ENCODE measurements around the gene OR1B1.

Gene OR1B1

GRCh38 chr9:122661416-122661815, 4.0 kb upstream of the OR1B1 start, which contains the start of gene OR1L1:
Gene OR1L1, plus strand, starts transcription at chr9:122661716. Its CDS starts 0 bp downstream, at chr9:122661716.
- H3K4me3 ChIP-seq (ENCODE audit: low read depth, low read length), result no peak within 1 kb of the TSS
- H2BK120ac ChIP-seq (ENCODE audit: insufficient read depth, low read length, poor library complexity), result no peak within 1 kb of the TSS
- WGBS (ENCODE audit: extremely low coverage, insufficient coverage, insufficient read length), result no CpG with 5 or more reads among the region's 2 CpGs
- H2BK5ac ChIP-seq (ENCODE audit: low read depth, low read length, poor library complexity), result no peak within 1 kb of the TSS
- H3K4ac ChIP-seq (ENCODE audit: low read depth, low read length), result no peak within 1 kb of the TSS
- no peak within 1 kb of the TSS for H4K91ac ChIP-seq (ENCODE audit: low read depth, low read length)
- no peak within 1 kb of the TSS for H3K9ac ChIP-seq (ENCODE audit: low read length)
- no peak within 1 kb of the TSS for H2BK12ac ChIP-seq (ENCODE audit: low read length)
- H2AK5ac ChIP-seq (ENCODE audit: low read length), result no peak within 1 kb of the TSS
- H2AFZ ChIP-seq (ENCODE audit: insufficient read depth, low read length, poor library complexity), result no peak within 1 kb of the TSS
- H3K36me3 ChIP-seq (ENCODE audit: control insufficient read depth in 1 of 2, insufficient read depth in 2 of 2, low read length in 2 of 2), result no peaks in the 10 kb centered on the region
- H3K4me1 ChIP-seq (ENCODE audit: control insufficient read depth in 1 of 2, insufficient read depth in 2 of 2, low read length in 2 of 2), result no peaks in the 10 kb centered on the region
- no peak within 1 kb of the TSS for H3K18ac ChIP-seq (ENCODE audit: low read length)
- H3K4me2 ChIP-seq (ENCODE audit: low read length), result no peak within 1 kb of the TSS
- no peaks in the 10 kb centered on the region for H3K27me3 ChIP-seq (ENCODE audit: insufficient read depth, low read length)
- H3K9me3 ChIP-seq (ENCODE audit: insufficient read depth, low read depth, low read length), result peaks cover 16% of the 10 kb centered on the region
- H3K79me2 ChIP-seq (ENCODE audit: control insufficient read depth, insufficient read depth, low read length, poor library complexity), result no peaks in the 10 kb centered on the region
- no peak within 1 kb of the TSS for H3K23ac ChIP-seq (ENCODE audit: low read length)
- no peak within 1 kb of the TSS for H3K27ac ChIP-seq (ENCODE audit: low read depth, low read length)
- no peak within 1 kb of the TSS for H3K14ac ChIP-seq (ENCODE audit: low read length)
- no peak for DNase-seq
- H4K12ac ChIP-seq (ENCODE audit: low read depth, low read length), result no peak within 1 kb of the TSS
- no peaks in the 10 kb centered on the region for H3K79me1 ChIP-seq (ENCODE audit: low read length)
- H4K8ac ChIP-seq (ENCODE audit: low read depth, low read length), result no peak within 1 kb of the TSS

GRCh38 chr9:122656378-122656777, 1.0 kb downstream of the OR1B1 start:
- no peaks in the 10 kb centered on the region for H3K36me3 ChIP-seq (ENCODE audit: control insufficient read depth in 1 of 2, insufficient read depth in 2 of 2, low read length in 2 of 2)
- H3K4me1 ChIP-seq (ENCODE audit: control insufficient read depth in 1 of 2, insufficient read depth in 2 of 2, low read length in 2 of 2), result no peaks in the 10 kb centered on the region
- H4K91ac ChIP-seq (ENCODE audit: low read depth, low read length), result no peak overlapping the region
- no peak overlapping the region for H3K4me3 ChIP-seq (ENCODE audit: low read depth, low read length)
- no peak overlapping the region for H3K27ac ChIP-seq (ENCODE audit: low read depth, low read length)
- H3K18ac ChIP-seq (ENCODE audit: low read length), result no peak overlapping the region
- H3K4me2 ChIP-seq (ENCODE audit: low read length), result no peak overlapping the region
- H3K14ac ChIP-seq (ENCODE audit: low read length), result no peak overlapping the region
- no peak overlapping the region for H2AK5ac ChIP-seq (ENCODE audit: low read length)
- H2BK120ac ChIP-seq (ENCODE audit: insufficient read depth, low read length, poor library complexity), result no peak overlapping the region
- no peak overlapping the region for H3K9ac ChIP-seq (ENCODE audit: low read length)
- H3K79me1 ChIP-seq (ENCODE audit: low read length), result no peaks in the 10 kb centered on the region
- H2BK5ac ChIP-seq (ENCODE audit: low read depth, low read length, poor library complexity), result no peak overlapping the region
- H2BK12ac ChIP-seq (ENCODE audit: low read length), result no peak overlapping the region
- no peak overlapping the region for H3K23ac ChIP-seq (ENCODE audit: low read length)
- DNase-seq, result no peak
- H3K4ac ChIP-seq (ENCODE audit: low read depth, low read length), result no peak overlapping the region
- H3K27me3 ChIP-seq (ENCODE audit: insufficient read depth, low read length), result no peaks in the 10 kb centered on the region
- H3K9me3 ChIP-seq (ENCODE audit: insufficient read depth, low read depth, low read length), result peaks cover 2% of the 10 kb centered on the region
- H2AFZ ChIP-seq (ENCODE audit: insufficient read depth, low read length, poor library complexity), result no peak overlapping the region
- no peak overlapping the region for H4K8ac ChIP-seq (ENCODE audit: low read depth, low read length)
- no peak overlapping the region for H4K12ac ChIP-seq (ENCODE audit: low read depth, low read length)
- WGBS (ENCODE audit: extremely low coverage, insufficient coverage, insufficient read length), result no CpG with 5 or more reads among the region's 1 CpG
- H3K79me2 ChIP-seq (ENCODE audit: control insufficient read depth, insufficient read depth, low read length, poor library complexity), result no peaks in the 10 kb centered on the region

- no peak overlapping the region for H4K91ac ChIP-seq (ENCODE audit: low read depth, low read length)
- H3K4me1 ChIP-seq (ENCODE audit: control insufficient read depth in 1 of 2, insufficient read depth in 2 of 2, low read length in 2 of 2), result no peaks in the 10 kb centered on the region
- H2BK12ac ChIP-seq (ENCODE audit: low read length), result no peak overlapping the region
- no peak overlapping the region for H2AFZ ChIP-seq (ENCODE audit: insufficient read depth, low read length, poor library complexity)
- H3K9ac ChIP-seq (ENCODE audit: low read length), result no peak overlapping the region
- H3K79me1 ChIP-seq (ENCODE audit: low read length), result no peaks in the 10 kb centered on the region
- H2BK5ac ChIP-seq (ENCODE audit: low read depth, low read length, poor library complexity), result no peak overlapping the region
- no peak overlapping the region for H4K8ac ChIP-seq (ENCODE audit: low read depth, low read length)
- H2BK120ac ChIP-seq (ENCODE audit: insufficient read depth, low read length, poor library complexity), result no peak overlapping the region
- peaks cover 17% of the 10 kb centered on the region for H3K9me3 ChIP-seq (ENCODE audit: insufficient read depth, low read depth, low read length)
- H3K18ac ChIP-seq (ENCODE audit: low read length), result no peak overlapping the region
- peak in 1 of 2 donors; percentile 9 for DNase-seq
- no peak overlapping the region for H3K14ac ChIP-seq (ENCODE audit: low read length)
- no CpG with 5 or more reads among the region's 2 CpGs for WGBS (ENCODE audit: extremely low coverage, insufficient coverage, insufficient read length)
- H2AK5ac ChIP-seq (ENCODE audit: low read length), result no peak overlapping the region
- H3K23ac ChIP-seq (ENCODE audit: low read length), result no peak overlapping the region
- H4K12ac ChIP-seq (ENCODE audit: low read depth, low read length), result no peak overlapping the region
- no peaks in the 10 kb centered on the region for H3K27me3 ChIP-seq (ENCODE audit: insufficient read depth, low read length)
- peak overlapping the region; percentile 50 for H3K4me3 ChIP-seq (ENCODE audit: low read depth, low read length)
- no peak overlapping the region for H3K27ac ChIP-seq (ENCODE audit: low read depth, low read length)
- H3K36me3 ChIP-seq (ENCODE audit: control insufficient read depth in 1 of 2, insufficient read depth in 2 of 2, low read length in 2 of 2), result no peaks in the 10 kb centered on the region
- H3K4ac ChIP-seq (ENCODE audit: low read depth, low read length), result no peak overlapping the region
- no peaks in the 10 kb centered on the region for H3K79me2 ChIP-seq (ENCODE audit: control insufficient read depth, insufficient read depth, low read length, poor library complexity)
- no peak overlapping the region for H3K4me2 ChIP-seq (ENCODE audit: low read length)
Observed at GRCh38 chr9:122642226-122642625, 15.2 kb downstream of the OR1B1 start.

- H2BK5ac ChIP-seq (ENCODE audit: low read depth, low read length, poor library complexity), result no peak overlapping the region
- no peak overlapping the region for H2AFZ ChIP-seq (ENCODE audit: insufficient read depth, low read length, poor library complexity)
- H2BK12ac ChIP-seq (ENCODE audit: low read length), result no peak overlapping the region
- H3K79me1 ChIP-seq (ENCODE audit: low read length), result no peaks in the 10 kb centered on the region
- no peak overlapping the region for H3K27ac ChIP-seq (ENCODE audit: low read depth, low read length)
- H2BK120ac ChIP-seq (ENCODE audit: insufficient read depth, low read length, poor library complexity), result no peak overlapping the region
- H3K27me3 ChIP-seq (ENCODE audit: insufficient read depth, low read length), result no peaks in the 10 kb centered on the region
- H3K4me2 ChIP-seq (ENCODE audit: low read length), result no peak overlapping the region
- no peak overlapping the region for H4K8ac ChIP-seq (ENCODE audit: low read depth, low read length)
- no peak for DNase-seq
- H3K4me1 ChIP-seq (ENCODE audit: control insufficient read depth in 1 of 2, insufficient read depth in 2 of 2, low read length in 2 of 2), result no peaks in the 10 kb centered on the region
- no peaks in the 10 kb centered on the region for H3K79me2 ChIP-seq (ENCODE audit: control insufficient read depth, insufficient read depth, low read length, poor library complexity)
- H3K4me3 ChIP-seq (ENCODE audit: low read depth, low read length), result no peak overlapping the region
- H3K4ac ChIP-seq (ENCODE audit: low read depth, low read length), result no peak overlapping the region
- no CpG with 5 or more reads among the region's 7 CpGs for WGBS (ENCODE audit: extremely low coverage, insufficient coverage, insufficient read length)
- no peaks in the 10 kb centered on the region for H3K36me3 ChIP-seq (ENCODE audit: control insufficient read depth in 1 of 2, insufficient read depth in 2 of 2, low read length in 2 of 2)
- H3K18ac ChIP-seq (ENCODE audit: low read length), result no peak overlapping the region
- no peak overlapping the region for H2AK5ac ChIP-seq (ENCODE audit: low read length)
- H4K12ac ChIP-seq (ENCODE audit: low read depth, low read length), result no peak overlapping the region
- no peak overlapping the region for H4K91ac ChIP-seq (ENCODE audit: low read depth, low read length)
- no peak overlapping the region for H3K9ac ChIP-seq (ENCODE audit: low read length)
- H3K23ac ChIP-seq (ENCODE audit: low read length), result no peak overlapping the region
- H3K9me3 ChIP-seq (ENCODE audit: insufficient read depth, low read depth, low read length), result peaks cover 6% of the 10 kb centered on the region
- H3K14ac ChIP-seq (ENCODE audit: low read length), result no peak overlapping the region
Observed at GRCh38 chr9:122619996-122620395, 37.4 kb downstream of the OR1B1 start.

All from trophoblast cell (in vitro differentiated cells and primary cell).